ENCODE results near the gene NEK11. TPM values are rescaled to one million over a fixed set of nuclear protein-coding genes. Genes with fewer than 3 reads are reported as not detected.

Gene NEK11
- total and polyA plus RNA-seq, 9 of the 15 experiments (the other 6 are each of a cell fraction or from before 2014, with no cell fraction given): 0.28 to 1.5 (median 0.87) TPM

GRCh38 chr3:131081224-131081623 lies 54.5 kb downstream of the NEK11 start:
- Histone ChIP-seq H3K9me1 (ENCODE audit: control insufficient read depth, insufficient read depth, low read length) (no peaks in the 10 kb centered on the region), H3K4me2 (ENCODE audit: insufficient read depth, low read length) (no peak overlapping the region), H3K9me3 (replicated peaks; ENCODE audit: control insufficient read depth, insufficient read depth, low read depth, low read length) (no peaks in the 10 kb centered on the region), H3K27me3 (ENCODE audit: control insufficient read depth in 2 of 2, insufficient read depth in 2 of 2, low read length in 2 of 2) (no peaks in the 10 kb centered on the region), H3K9ac (ENCODE audit: insufficient read depth in 1 of 2, low read depth in 2 of 2, low read length in 2 of 2) (no peak overlapping the region), H3K4me3 (no peak overlapping the region), H3K27ac (ENCODE audit: extremely low read depth, low read depth, low read length) (no peak overlapping the region), H4K20me1 (replicated peaks; ENCODE audit: control insufficient read depth, insufficient read depth, low read length) (no peaks in the 10 kb centered on the region), H3K79me2 (ENCODE audit: control insufficient read depth, insufficient read depth, low read length) (no peaks in the 10 kb centered on the region), H3K36me3 (ENCODE audit: control insufficient read depth, insufficient read depth, low read length) (no peaks in the 10 kb centered on the region), H3K4me1 (replicated peaks in 1 of 2; ENCODE audit: control insufficient read depth in 2 of 2, insufficient read depth in 2 of 2, low read length in 2 of 2) (no peaks in the 10 kb centered on the region), H2AFZ (ENCODE audit: low read depth, low read length) (no peak overlapping the region)
- intact Hi-C loops (cut with micrococcal nuclease) (no loop called here), in situ Hi-C loops (cut with MboI) (no loop called here)
- ATAC-seq (no peak), DNase-seq (ENCODE audit: extremely low read depth in 1 of 4, low spot score in 3 of 4) (no peak), FAIRE-seq (no peak)
- CTCF ChIA-PET (ENCODE audit: low intra/inter-chr PET ratio): no interaction called here
- BruUV-seq (replicated peaks): no TSS peak
- TF ChIP-seq ELK3 (CRISPR knock-in tag; IDR thresholded peaks at IDR 0.05) (no peak), CUX1 (CRISPR knock-in tag; IDR thresholded peaks at IDR 0.05) (no peak), EP300 (IDR thresholded peaks at IDR 0.05; ENCODE audit: low read length) (no peak), NONO (IDR thresholded peaks at IDR 0.05; ENCODE audit: low read depth in 2 of 2, low read length in 1 of 2) (no peak), ZBTB17 (CRISPR knock-in tag; IDR thresholded peaks at IDR 0.05) (no peak), GMEB1 (CRISPR knock-in tag; IDR thresholded peaks at IDR 0.05) (no peak)
- POLR2A ChIA-PET: no interaction called here
- WGBS (ENCODE audit: insufficient coverage, low coverage, missing lambda C conversion rate): 14% methylated on average over 1 of the region's 1 CpG
